K562 (cell line): Measurements from ENCODE around the gene RECK. TPM values are rescaled to one million over a fixed set of nuclear protein-coding genes. Genes with fewer than 3 reads are reported as not detected.

Experiments
- ATAC-seq: fragments of 200-7000 bp; cut with Tn5 transposase; 3 replicates; pipeline ENCODE4 v1.9.1; 2020; ENCODE audit warnings: moderate library complexity
- BruUV-seq: library from RNA; stranded (reverse); fragments of 400-500 nt; replicated peaks from 2 replicates; lab custom pipeline; 2021; lab: Mats Ljungman, UMichigan
- CTCF ChIA-PET: fragments of 300-600 bp; formaldehyde crosslinking; extraction: SDS; loops from one replicate; lab custom pipeline; 2021; ENCODE audit warnings: low intra/inter-chr PET ratio; lab: Yijun Ruan, JAX
- POLR2A ChIA-PET: fragments of 300-600, 350-650 bp; sonication (Branson Sonifier 250); formaldehyde crosslinking; extraction: SDS; loops from one replicate; lab custom pipeline; 2021; ENCODE audit warnings: antibody characterized with exemption, inconsistent platforms; lab: Yijun Ruan, JAX
- DNase-seq, 4 experiments: peaks; one replicate each; pipeline versions ENCODE4 v3.0.0 to v3.0.0-alpha.2; 2011 to 2018; ENCODE audit warnings: low spot score in 3 of 4, mixed read lengths in 3 of 4; ENCODE audit errors: extremely low read depth in 1 of 4
- FAIRE-seq: peaks from 2 replicates; lab custom pipeline; 2011; peaks lifted over from hg19 to GRCh38; lab: Jason Lieb, UNC
- H2AFZ ChIP-seq: 2 replicates; pipeline ENCODE4 v1.6.0; 2011; ENCODE audit warnings: low read depth, low read length, control low read depth, inconsistent platforms
- H3K27ac ChIP-seq: fragments of 200-600 bp; 3 replicates; pipeline ENCODE4 v1.8.0; 2011; ENCODE audit warnings: low read depth, mild to moderate bottlenecking, control low read depth, inconsistent platforms, low read length, moderate library complexity, mixed read lengths; ENCODE audit errors: extremely low read depth
- H3K27me3 ChIP-seq, 2 experiments: fragments of 300-600 bp in 1 of 2; 2 replicates in 1 of 2; 3 replicates in 1 of 2; pipeline versions ENCODE4 v1.6.0 to v1.8.0; 2011; ENCODE audit warnings: inconsistent platforms in 2 of 2, low read length in 2 of 2, mild to moderate bottlenecking in 1 of 2, mixed read lengths in 1 of 2, moderate library complexity in 1 of 2; ENCODE audit not compliant: control insufficient read depth in 2 of 2, insufficient read depth in 2 of 2
- H3K36me3 ChIP-seq: fragments of 300-600 bp; 3 replicates; pipeline ENCODE4 v1.8.0; 2011; ENCODE audit warnings: mild to moderate bottlenecking, low read length, inconsistent platforms; ENCODE audit not compliant: control insufficient read depth, insufficient read depth
- H3K4me1 ChIP-seq, 2 experiments: fragments of 200-600 bp in 1 of 2; replicated peaks in 1 of 2; 2 replicates in 1 of 2; 3 replicates in 1 of 2; pipeline versions ENCODE4 v1.5.1 to v1.8.0; 2011; ENCODE audit warnings: inconsistent platforms in 2 of 2, low read length in 2 of 2, mild to moderate bottlenecking in 1 of 2, mixed read lengths in 1 of 2, moderate library complexity in 1 of 2; ENCODE audit not compliant: control insufficient read depth in 2 of 2, insufficient read depth in 2 of 2
- H3K4me2 ChIP-seq: 2 replicates; pipeline ENCODE4 v1.6.1; 2011; ENCODE audit warnings: low read length, control low read depth, inconsistent platforms, mixed read lengths; ENCODE audit not compliant: insufficient read depth
- H3K4me3 ChIP-seq: fragments of 200-600 bp; sonication (generic), shearing (Covaris generic); 2 replicates; pipeline ENCODE4 v1.5.1; 2016; ENCODE audit warnings: control low read depth, inconsistent platforms
- H3K79me2 ChIP-seq: fragments of 200-600 bp; 3 replicates; pipeline ENCODE4 v1.8.0; 2011; ENCODE audit warnings: low read length, inconsistent platforms; ENCODE audit not compliant: control insufficient read depth, insufficient read depth
- H3K9ac ChIP-seq, 2 experiments: 2 replicates each; pipeline versions ENCODE4 v1.6.0 to v1.6.1; 2011; ENCODE audit warnings: low read depth in 2 of 2, low read length in 2 of 2, control low read depth in 1 of 2, inconsistent platforms in 1 of 2, mild to moderate bottlenecking in 1 of 2, mixed read lengths in 1 of 2; ENCODE audit not compliant: insufficient read depth in 1 of 2
- H3K9me1 ChIP-seq: one replicate; pipeline ENCODE4 v1.6.0; 2011; ENCODE audit warnings: inconsistent platforms, mild to moderate bottlenecking, low read length, moderate library complexity; ENCODE audit not compliant: control insufficient read depth, insufficient read depth
- H3K9me3 ChIP-seq: replicated peaks from 2 replicates; pipeline ENCODE4 v1.5.1; 2011; ENCODE audit warnings: low read depth, low read length, inconsistent platforms; ENCODE audit not compliant: control insufficient read depth, insufficient read depth
- H4K20me1 ChIP-seq: replicated peaks from 2 replicates; pipeline ENCODE4 v1.6.1; 2011; ENCODE audit warnings: low read length, inconsistent platforms, mixed read lengths; ENCODE audit not compliant: control insufficient read depth, insufficient read depth
- ILF3 ChIP-seq: fragments of 450-650 bp; IDR thresholded peaks from 2 replicates; pipeline ENCODE4 v1.6.1; 2018; ENCODE audit warnings: antibody characterized with exemption, mild to moderate bottlenecking, moderate library complexity, borderline replicate concordance
- LEF1 ChIP-seq: fragments of 450-650 bp; IDR thresholded peaks from 2 replicates; pipeline ENCODE4 v1.6.1; 2016; ENCODE audit warnings: mild to moderate bottlenecking
- MAX ChIP-seq: sonication (generic); formaldehyde crosslinking; IDR thresholded peaks from 2 replicates; pipeline ENCODE4 v1.9.0; 2022; ENCODE audit warnings: mild to moderate bottlenecking, missing genetic modification reagents
- MXD1 ChIP-seq: fragments of 250-450 bp; sonication (Bioruptor Pico); IDR thresholded peaks from 2 replicates; pipeline ENCODE4 v1.8.0; 2021; ENCODE audit warnings: borderline replicate concordance, mild to moderate bottlenecking, moderate library complexity; ENCODE audit not compliant: poor library complexity, severe bottlenecking
- PBX2 ChIP-seq, 2 experiments: IDR thresholded peaks in 1 of 2; conservative IDR thresholded peaks in 1 of 2; 2 replicates each; pipeline ENCODE4 v1.6.1; 2016; ENCODE audit warnings: low read depth in 2 of 2, mild to moderate bottlenecking in 1 of 2, missing compliant biosample characterization in 1 of 2, missing genetic modification characterization in 1 of 2, moderate library complexity in 1 of 2
- POLR2H ChIP-seq: IDR thresholded peaks from 2 replicates; pipeline ENCODE4 v1.6.1; 2016; ENCODE audit warnings: missing genetic modification characterization, low read depth, mild to moderate bottlenecking, control low read depth, missing compliant biosample characterization, moderate library complexity
- PRDM10 ChIP-seq: fragments of 450-650 bp; IDR thresholded peaks from 2 replicates; pipeline ENCODE4 v1.6.1; 2018; ENCODE audit not compliant: partially characterized antibody
- PREB ChIP-seq: sonication (generic); formaldehyde crosslinking; IDR thresholded peaks from 2 replicates; pipeline ENCODE4 v1.8.1; 2023; ENCODE audit warnings: mild to moderate bottlenecking, missing genetic modification reagents
- RBM22 ChIP-seq: fragments of 200-400 bp; formaldehyde crosslinking; IDR thresholded peaks from 2 replicates; pipeline ENCODE4 v1.6.1; 2018; ENCODE audit warnings: low read length, low read depth; ENCODE audit not compliant: poor library complexity, severe bottlenecking
- SLC30A9 ChIP-seq: fragments of 250-450 bp; sonication (Bioruptor Pico); IDR thresholded peaks from 2 replicates; pipeline ENCODE4 v1.8.0; 2022; ENCODE audit warnings: mild to moderate bottlenecking, moderate library complexity
- SMAD4 ChIP-seq: fragments of 250-450 bp; sonication (Bioruptor Pico); conservative IDR thresholded peaks from 2 replicates; pipeline ENCODE4 v1.8.0; 2021; ENCODE audit warnings: inconsistent platforms, mild to moderate bottlenecking, moderate library complexity
- SRF ChIP-seq, 2 experiments: fragments of 250-450, 450-650 bp in 1 of 2; sonication (Bioruptor Pico) in 1 of 2; sonication (generic) in 1 of 2; formaldehyde crosslinking; IDR thresholded peaks; 2 replicates each; pipeline versions ENCODE4 v1.5.0 to v1.5.1; 2020 to 2022; ENCODE audit warnings: mild to moderate bottlenecking in 1 of 2, missing genetic modification reagents in 1 of 2
- SUPT5H ChIP-seq: fragments of 450-650 bp; IDR thresholded peaks from 2 replicates; pipeline ENCODE4 v1.6.1; 2016
- ZNF507 ChIP-seq: conservative IDR thresholded peaks from 2 replicates; pipeline ENCODE4 v1.6.1; 2017; ENCODE audit warnings: missing genetic modification characterization, missing compliant biosample characterization
- WGBS: fragments of 100-300 bp; shearing (Covaris generic); methylation state at CpG from one replicate; pipeline ENCODE4 v1.1.6; 2016; ENCODE audit warnings: low coverage, mixed read lengths; ENCODE audit not compliant: insufficient coverage; ENCODE audit errors: missing lambda C conversion rate; 5-methylcytosine and 5-hydroxymethylcytosine counted together
- in situ Hi-C: fragments of 300-500 bp; cut with MboI; formaldehyde crosslinking; loops from 4 replicates; pipeline ENCODE4 v1.15.0; 2018; ENCODE audit warnings: inconsistent platforms, mixed read lengths
- intact Hi-C: fragments of 100-400 bp; cut with micrococcal nuclease; formaldehyde crosslinking; loops from 2 replicates; pipeline ENCODE4 v1.14.2; 2022
- polyA plus RNA-seq, 8 experiments: library from polyadenylated mRNA; depleted of rRNA in 4 of 8; stranded (reverse) in 5 of 8; unstranded in 3 of 8; fragments of >200 nt; fragmentation: Nextera tagmentation in 2 of 8; fragmentation: Illumina TruSeq in 1 of 8; extraction: Ambion mirVana in 2 of 8; extraction: Trizol in 1 of 8; gene quantifications; 2 replicates each; pipeline versions ENCODE4 v1.2.1 to v1.2.3, GENCODE V29; 2011 to 2014; ENCODE audit warnings: inconsistent platforms in 1 of 8, missing spikeins in 1 of 8
- total RNA-seq, 7 experiments: library from RNA; depleted of rRNA in 6 of 7; stranded (reverse); fragments of >200 nt in 6 of 7; fragmentation: Illumina TruSeq in 2 of 7; extraction: Trizol in 2 of 7; gene quantifications; 2 replicates each; pipeline versions ENCODE4 v1.2.1 to v1.2.3, GENCODE V29; 2011 to 2021; ENCODE audit warnings: low replicate concordance in 1 of 7

Gene RECK
- total and polyA plus RNA-seq, 9 of the 15 experiments (the other 6 are each of a cell fraction or from before 2014, with no cell fraction given): 0.04 to 0.36 (median 0.16) TPM

GRCh38 chr9:36025746-36026145 is 11.0 kb upstream of the RECK start:
- CTCF ChIA-PET: no interaction called here
- Histone ChIP-seq H2AFZ (no peak overlapping the region), H3K9me3 (0 out of 2 replicates have a peak, but pooled peaks cover 1% of the 10 kb centered on the region), H3K79me2 (no peaks in the 10 kb centered on the region), H3K4me2 (no peak overlapping the region), H3K9me1 (no peaks in the 10 kb centered on the region), H3K9ac (no peak overlapping the region), H3K27me3 (no peaks in the 10 kb centered on the region), H3K4me3 (no peak overlapping the region), H4K20me1 (no peaks in the 10 kb centered on the region), H3K27ac (no peak overlapping the region), H3K36me3 (no peaks in the 10 kb centered on the region), H3K4me1 (no peaks in the 10 kb centered on the region; a peak in 1 of 5 replicates)
- in situ Hi-C loops: no loop called here
- intact Hi-C loops: no loop called here
- DNase-seq (no peak), FAIRE-seq (no peak), ATAC-seq (no peak)
- BruUV-seq: no TSS peak
- POLR2A ChIA-PET: no interaction called here
- WGBS: 0% methylated on average over 2 of the region's 2 CpGs
- TF ChIP-seq PREB (CRISPR knock-in tag) (no peak), MXD1 (CRISPR knock-in tag) (no peak), POLR2H (no peak), RBM22 (no peak), PBX2 (CRISPR knock-in tag; IDR thresholded peaks at IDR 0.05; ENCODE audit: low read depth) (no peak), PBX2 (tag; conservative IDR thresholded peaks at IDR 0.05; ENCODE audit: low read depth) (no peak), SUPT5H (no peak), SLC30A9 (no peak), LEF1 (no peak), MAX (no peak), ZNF507 (tag) (no peak), PRDM10 (no peak), SRF (CRISPR knock-in tag; IDR thresholded peaks at IDR 0.05) (no peak), ILF3 (no peak), SMAD4 (CRISPR knock-in tag) (no peak)
